ENCODE measurements around the gene MAP3K7CL.
"Not testable (repeated sequence)": the region's sequence is repeated elsewhere in the genome, so short reads cannot be mapped to it uniquely, and the experiment has no call there.

MAP3K7CL gene

DNA sequence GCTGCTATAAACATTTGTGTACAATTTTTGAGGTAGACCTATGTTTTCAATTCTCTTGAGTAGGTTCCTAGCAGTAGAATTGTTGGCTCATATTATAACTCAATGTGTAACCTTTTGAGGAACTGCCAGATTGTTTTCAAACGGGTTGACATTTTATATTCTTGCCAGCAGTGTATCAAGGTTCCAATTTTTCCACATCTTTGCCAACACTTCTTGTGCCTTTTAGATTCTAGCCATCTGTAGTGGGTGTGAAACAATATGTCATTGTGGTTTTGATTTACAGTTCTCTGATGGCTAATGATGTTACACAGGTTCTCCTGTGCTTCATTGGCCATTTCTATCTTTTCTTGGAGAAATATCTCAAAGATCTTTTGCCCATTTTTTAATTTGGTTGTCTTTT, 36.4 kb downstream of the MAP3K7CL start:
- no peak for DNase-seq (ENCODE audit: low read depth, low spot score)

DNA sequence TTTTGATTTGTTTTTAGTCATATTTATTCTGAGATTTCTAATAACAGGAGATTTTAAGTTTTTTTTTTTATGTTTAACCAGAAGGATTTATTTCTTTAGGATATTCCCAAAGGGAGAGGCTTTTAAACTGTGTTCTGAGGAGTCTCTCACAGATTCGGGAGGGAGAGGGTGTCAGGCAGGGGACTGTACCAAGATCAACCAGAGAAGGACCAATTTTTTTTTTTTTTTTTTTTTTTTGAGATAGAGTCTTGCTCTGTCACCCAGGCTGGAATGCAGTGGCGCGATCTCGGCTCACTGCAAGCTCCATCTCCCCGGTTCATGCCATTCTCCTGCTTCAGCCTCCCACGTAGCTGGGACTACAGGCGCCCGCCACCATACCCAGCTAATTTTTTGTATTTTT, 37.0 kb downstream of the MAP3K7CL start:
- not testable (repeated sequence) for DNase-seq (ENCODE audit: low read depth, low spot score)

DNA sequence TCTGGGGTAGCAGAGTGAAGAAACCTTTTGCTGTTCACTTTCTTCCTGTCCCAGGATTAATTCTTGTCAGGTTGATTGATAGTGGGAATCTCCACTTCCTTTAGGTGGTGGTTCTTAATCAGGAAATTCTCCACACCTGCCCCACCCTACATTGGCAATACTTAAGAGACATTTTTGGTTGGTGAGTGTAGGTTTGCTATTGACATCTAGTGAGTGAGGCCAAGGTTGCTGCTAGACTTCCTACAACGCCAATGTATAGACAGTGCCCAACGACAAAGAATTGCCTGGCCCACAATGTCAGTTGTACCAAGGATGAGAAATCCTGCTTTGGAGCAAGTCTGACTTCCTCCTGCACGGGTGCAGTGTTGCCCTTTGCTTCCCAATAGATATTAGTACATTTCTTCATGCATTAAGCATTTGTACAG, 38.5 kb downstream of the MAP3K7CL start:
- DNase-seq (ENCODE audit: low read depth, low spot score): no peak

DNA sequence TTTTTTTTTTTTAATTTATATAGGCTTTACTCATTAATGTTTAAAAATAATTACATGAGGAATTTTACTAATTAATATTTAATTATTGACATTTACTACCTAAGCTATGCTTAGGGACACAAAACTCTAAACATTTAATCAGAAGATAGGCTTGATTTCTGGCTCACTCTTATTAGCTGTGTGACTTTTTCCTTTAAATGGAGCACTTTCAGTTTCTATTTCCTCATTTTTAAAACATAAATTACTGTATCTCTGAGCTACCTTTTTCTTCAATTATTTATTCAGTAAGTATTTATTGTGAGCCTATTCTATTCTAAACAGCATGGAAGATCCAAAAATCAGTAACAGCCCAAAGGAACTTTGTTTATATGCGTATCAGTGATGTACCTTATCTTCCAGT, 40.5 kb downstream of the MAP3K7CL start:
- no peak for DNase-seq (ENCODE audit: low read depth, low spot score)

DNA sequence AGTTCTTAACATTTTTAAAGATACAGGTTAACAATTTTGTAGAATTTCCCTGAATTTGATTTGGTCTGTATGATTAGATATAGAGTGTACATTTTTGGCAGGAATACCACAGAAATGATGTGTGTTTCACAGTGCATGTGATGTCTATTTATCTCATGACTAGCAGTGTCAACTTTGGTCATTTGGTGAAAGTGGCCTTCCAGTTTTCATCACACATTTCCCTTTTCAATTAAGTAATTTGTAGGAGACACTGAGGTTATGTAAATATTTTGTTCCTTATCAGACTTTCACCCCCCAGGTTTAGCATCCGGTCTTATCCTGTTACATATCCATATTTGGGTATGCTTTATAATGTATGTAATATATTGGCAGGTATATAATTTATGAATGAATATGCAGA, 41.8 kb downstream of the MAP3K7CL start:
- DNase-seq (ENCODE audit: low read depth, low spot score): no peak

DNA sequence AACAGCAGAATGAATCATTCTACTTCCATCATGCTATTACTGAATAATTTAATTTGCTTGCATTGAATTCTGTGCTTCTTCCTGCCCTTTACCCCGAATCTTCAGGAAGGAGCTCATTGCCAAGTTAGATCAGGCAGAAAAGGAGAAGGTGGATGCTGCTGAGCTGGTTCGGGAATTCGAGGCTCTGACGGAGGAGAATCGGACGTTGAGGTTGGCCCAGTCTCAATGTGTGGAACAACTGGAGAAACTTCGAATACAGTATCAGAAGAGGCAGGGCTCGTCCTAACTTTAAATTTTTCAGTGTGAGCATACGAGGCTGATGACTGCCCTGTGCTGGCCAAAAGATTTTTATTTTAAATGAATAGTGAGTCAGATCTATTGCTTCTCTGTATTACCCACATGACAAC, 44.2 kb downstream of the MAP3K7CL start:
- DNase-seq (ENCODE audit: low read depth, low spot score): no peak

DNA sequence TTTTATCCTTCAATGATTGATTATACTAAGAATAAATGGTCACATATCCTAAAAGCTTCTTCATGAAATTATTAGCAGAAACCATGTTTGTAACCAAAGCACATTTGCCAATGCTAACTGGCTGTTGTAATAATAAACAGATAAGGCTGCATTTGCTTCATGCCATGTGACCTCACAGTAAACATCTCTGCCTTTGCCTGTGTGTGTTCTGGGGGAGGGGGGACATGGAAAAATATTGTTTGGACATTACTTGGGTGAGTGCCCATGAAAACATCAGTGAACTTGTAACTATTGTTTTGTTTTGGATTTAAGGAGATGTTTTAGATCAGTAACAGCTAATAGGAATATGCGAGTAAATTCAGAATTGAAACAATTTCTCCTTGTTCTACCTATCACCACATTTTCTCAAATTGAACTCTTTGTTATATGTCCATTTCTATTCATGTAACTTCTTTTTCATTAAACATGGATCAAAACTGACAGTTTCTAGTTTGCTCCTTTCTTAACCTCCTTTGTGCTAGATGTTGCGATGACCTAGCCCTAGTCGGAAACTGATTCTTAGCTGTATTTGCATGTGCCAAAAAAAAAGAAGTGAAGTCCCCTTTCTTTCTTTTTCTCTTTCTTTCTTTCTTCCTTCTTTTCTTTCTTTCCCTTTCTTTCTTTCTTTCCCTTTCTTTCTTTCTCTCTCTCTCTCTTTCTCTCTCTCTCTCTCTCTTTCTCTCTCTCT, 45.1 kb downstream of the MAP3K7CL start:
- no peak for DNase-seq (ENCODE audit: low read depth, low spot score)

DNA sequence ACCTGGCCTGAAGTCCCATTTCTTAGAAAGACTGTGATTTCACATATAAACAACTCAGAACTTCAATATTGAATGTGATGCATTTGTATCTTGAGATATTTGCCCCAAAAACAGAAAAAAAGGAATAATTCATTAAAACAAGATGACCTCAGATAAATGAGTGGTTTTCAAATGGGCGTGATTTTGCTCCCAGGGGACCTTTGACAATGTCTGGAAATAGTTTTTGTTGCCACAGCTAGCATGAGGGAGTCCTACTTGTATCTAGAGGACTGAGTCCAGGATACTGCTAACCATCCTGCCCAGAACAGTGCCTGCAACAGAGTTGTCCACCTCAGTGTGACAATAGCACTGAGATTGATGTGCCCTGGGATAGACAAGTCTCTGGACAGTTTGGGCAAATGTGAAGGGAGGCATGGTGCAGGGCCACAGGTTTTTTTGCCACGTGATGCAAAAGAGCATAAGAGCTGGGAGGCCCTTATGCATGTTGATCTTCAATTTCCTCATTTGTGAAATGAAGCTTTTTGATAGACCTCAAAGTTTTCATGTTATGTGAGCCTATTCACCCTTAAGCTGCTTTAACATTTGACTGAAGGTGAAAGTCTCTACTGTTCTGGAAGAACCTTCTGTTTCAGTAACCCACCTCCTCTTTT, 46.2 kb downstream of the MAP3K7CL start:
- DNase-seq (ENCODE audit: low read depth, low spot score): no peak

DNA sequence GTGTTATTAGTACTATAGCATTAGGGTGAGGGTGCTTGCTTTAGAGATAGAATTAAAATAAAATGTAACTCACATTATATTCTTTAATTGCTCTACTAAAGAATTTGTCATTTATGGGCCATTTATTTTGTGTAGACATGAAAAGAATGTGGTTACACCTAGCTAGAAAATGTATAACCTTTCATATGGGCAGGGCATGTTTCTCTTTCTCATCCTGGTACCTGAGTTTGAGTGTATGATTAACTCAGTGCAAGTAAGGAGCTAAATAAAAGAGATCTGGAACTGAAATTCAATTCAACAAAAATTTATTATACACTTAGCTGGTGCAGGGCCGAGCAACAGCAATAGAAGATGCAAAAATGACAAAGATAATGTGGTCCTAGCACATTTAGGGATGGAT, 47.4 kb downstream of the MAP3K7CL start:
- no peak for DNase-seq (ENCODE audit: low read depth, low spot score)

DNA sequence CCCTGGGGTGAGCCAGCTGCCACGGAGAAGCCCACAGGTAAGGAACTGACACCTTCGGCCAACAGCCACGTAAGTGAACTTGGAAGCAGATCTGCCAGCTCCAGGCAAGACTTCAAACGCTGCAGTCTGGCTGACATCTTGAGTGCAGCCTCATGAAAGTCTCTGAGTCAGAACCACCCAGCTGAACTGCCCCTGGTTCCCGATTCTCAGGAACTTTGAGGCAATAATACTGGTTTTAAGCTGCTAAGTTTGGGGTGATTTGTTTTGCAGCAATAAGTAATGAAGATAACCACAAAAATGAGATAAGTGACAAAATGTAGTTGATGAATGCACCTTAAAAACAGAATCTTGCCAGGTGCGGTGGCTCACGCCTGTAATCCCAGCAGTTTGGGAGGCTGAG, 48.5 kb downstream of the MAP3K7CL start:
- DNase-seq (ENCODE audit: low read depth, low spot score): no peak

DNA sequence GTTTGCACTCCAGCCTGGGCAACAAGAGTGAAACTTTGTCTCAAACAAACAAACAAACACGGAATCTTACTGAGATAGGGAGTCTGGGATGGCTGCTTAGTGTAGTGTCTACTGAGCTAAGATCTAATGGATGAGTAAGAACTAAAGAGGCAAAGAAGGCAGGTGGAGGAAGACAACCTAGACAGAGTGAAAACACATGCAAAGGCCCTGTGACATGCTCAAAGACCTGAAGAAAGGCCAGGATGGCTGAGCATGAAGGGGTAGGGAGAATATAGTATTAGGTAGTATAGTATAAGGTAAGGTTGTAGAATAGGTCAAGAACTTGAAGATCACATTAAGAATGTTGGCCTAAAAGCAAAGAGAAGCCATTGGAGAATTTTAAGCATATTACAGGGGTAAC, 49.1 kb downstream of the MAP3K7CL start:
- no peak for DNase-seq (ENCODE audit: low read depth, low spot score)

DNA sequence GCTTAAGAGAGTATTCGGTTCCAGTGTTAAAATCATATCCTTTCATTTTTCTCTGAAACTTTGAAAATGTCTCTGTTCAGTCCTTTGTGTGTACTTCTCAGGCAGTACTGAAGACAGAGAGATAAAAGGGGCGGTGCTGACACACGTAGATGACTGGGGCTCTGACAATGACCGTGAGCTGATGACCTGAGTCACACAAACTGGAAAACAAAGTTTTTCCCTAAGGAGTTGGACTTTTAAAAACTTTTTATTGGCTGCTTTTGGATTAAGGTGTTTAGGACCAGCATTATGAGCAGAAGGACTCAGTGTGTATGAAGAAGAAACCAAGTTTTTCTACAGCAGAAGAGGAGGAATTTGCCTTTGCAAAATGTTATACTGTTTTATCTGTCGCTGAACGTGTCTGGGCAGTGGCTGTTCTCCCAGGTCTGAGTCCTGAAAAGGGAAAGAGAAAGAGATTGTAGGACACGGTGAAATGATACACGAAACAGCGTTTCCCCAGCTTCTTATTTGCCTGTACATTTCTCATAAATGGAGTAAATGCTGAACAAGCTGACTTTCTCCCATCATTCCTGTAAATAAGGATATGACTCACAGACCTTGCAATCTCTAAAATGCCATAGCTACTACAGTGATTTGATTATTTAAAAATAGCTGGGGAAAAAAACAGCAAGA, 51.5 kb downstream of the MAP3K7CL start:
- DNase-seq (ENCODE audit: low read depth, low spot score): no peak

DNA sequence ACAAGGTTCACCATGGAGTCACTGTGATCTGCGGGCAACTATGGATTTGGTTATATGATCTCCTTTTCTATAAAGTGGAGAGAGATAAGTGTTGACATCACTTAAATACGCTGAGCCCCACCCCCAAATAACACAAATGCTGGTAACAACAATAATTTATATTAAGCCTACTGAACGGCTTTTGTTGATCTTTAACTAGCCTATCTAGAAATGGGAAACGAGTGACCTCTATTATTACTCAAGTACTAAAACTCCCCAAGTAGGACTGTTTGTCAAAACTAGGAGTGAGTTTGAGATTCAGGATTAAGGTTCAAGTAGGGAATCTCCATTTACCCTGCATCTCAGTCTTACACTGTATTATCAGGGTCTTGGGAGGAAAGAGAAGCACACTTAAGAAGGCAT, 52.2 kb downstream of the MAP3K7CL start:
- no peak for DNase-seq (ENCODE audit: low read depth, low spot score)

DNA sequence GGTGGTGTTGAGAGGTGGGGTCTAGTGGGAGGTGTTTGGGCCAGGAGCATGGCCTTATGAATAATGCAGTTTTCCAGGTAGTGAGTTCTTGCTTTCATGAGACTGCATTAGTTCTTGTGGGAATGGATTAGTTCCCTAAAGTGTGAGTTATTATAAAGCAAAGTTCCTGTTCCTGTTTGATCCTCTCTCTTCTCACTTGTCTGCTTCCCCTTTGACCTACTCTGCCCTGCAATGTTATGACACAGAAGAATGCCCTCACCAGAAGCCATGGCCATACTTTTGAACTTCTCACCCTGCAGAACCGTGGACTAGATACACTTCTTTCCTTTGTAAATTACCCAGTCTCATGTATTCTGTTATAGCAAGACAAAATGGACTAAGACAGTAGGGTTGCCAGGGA, 53.6 kb downstream of the MAP3K7CL start:
- DNase-seq (ENCODE audit: low read depth, low spot score): no peak

DNA sequence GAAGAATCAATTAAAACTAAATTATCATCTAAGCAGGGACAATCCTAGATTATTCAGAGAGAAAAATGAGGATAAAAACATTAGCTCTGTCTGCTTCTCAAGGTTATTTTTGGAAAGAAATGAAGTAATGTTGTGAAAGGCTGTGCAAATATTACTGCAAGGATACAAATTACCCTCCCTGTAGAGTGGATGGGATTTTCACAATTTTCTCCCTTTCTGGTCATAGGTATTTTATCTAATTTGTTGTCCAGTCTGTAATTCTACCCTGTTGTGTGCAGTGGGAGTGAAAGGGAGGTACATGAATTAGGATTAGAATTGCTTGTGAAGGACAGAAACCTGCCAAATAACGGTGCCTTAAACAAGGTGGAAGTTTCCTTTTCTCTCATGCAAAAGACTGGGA, 54.7 kb downstream of the MAP3K7CL start:
- no peak for DNase-seq (ENCODE audit: low read depth, low spot score)

DNA sequence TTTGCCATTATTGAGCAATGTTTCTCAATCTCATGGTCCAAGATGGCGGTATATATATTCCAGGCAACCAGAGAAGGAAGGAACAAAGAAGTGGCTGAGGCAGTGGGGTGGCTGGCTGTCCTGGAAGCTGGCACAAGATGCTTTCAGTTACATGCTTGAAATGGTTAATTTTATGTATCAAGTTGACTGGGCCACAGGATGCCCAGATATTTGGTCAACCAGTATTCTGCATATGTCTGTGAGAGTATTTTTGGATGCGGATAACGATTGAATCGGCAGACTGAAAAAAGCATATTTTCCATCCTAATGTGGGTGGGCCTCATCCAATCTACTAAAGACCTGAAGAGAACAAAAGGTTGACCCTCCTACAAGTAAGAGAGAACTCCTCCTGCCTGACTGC, 55.2 kb downstream of the MAP3K7CL start:
- no peak for DNase-seq (ENCODE audit: low read depth, low spot score)

DNA sequence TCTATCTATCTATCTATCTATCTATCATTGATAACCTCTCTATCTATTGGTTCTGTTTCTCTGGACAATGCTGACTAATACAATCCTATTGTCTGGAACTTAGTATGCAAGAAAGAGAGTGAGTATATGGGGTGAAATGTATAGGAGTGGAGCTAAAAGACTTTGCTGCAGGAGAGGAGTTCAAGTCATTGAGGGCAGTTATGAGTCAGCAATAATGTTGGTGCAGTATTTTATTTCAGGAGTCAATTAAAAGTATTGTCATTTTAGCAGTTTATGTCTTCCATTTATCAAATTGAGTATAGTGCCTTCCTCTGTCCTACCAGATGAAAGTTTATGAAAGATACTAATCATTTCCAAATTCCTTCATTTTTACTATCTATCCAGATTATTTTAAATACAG, 55.8 kb downstream of the MAP3K7CL start:
- no peak for DNase-seq (ENCODE audit: low read depth, low spot score)

DNA sequence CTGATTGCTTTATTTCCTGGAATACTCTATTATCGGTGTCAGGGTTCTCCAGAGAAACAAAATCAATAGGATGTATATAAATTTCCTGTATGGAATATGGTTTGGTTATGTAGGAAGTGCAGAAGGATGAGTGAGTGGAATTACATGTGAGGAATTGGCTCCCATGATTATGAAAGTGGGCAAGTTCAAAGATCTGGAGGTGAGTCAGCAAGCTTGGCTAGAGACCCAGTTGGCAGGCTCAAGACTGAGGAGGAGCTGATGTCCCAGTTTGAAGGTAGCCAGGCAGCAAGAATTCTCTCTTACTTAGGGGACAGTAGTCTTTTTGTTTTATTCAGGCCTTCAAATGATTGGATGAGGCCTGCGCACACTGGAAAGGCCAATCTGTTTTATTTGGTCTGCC, 57.5 kb downstream of the MAP3K7CL start:
- DNase-seq (ENCODE audit: low read depth, low spot score): no peak

DNA sequence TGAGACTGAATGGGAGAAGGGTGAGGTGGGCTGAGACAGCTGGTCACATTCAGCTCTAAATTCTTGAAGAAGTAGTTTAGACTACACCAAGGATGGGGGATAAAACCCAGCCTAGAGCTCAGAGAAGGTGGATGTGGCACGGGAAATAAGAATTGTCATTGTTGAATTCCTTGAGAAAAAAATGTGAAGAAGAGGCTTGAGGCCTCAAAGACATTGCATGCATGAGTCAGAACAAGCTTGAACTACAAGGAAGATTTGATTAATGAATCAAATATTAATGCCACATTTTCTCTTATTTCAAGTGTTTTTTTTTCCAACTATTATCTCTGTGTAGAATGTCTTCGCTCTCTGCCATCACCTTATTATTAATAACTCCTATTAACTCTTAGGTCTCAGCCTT, 58.9 kb downstream of the MAP3K7CL start:
- no peak for DNase-seq (ENCODE audit: low read depth, low spot score)

DNA sequence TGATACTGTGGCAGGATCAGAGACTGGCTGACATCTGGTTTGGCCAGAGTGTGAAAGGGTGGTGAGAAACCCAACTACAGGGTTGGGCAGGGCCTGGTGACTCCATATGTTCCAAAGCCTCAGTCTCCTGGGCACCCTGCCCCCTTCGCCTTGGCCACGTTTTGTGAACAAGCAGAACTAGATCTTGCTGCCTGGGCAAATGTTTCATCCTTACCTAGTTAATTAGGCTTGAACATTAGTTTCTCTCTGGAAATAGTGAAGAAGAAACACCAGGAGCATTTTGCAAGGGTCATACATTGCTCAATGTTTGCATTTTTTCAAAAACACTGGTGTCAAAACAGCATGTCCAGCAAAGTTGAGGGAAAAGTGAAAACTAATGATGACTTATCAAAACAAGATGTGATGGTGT, 60.5 kb downstream of the MAP3K7CL start:
- DNase-seq (ENCODE audit: low read depth, low spot score): no peak

DNA sequence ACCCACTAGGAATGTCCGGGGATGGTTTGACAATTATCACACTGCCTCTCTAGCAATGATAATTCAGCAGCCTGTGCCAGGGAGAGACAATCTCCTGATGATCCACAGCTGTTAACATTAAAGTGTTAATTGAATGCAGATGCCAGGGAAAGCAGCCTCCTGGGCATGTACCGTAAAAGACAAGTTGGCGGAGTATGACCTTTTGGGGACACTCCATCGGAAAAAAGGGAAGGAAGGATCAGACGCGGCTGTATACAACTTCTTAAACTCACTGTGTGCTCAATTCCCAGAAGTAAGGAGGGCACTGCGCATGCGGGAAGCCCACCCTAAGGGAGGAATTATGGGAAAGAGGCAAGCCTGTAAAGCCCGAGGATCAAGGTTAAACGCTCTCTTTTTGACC, 62.6 kb downstream of the MAP3K7CL start:
- DNase-seq (ENCODE audit: low read depth, low spot score): no peak

DNA sequence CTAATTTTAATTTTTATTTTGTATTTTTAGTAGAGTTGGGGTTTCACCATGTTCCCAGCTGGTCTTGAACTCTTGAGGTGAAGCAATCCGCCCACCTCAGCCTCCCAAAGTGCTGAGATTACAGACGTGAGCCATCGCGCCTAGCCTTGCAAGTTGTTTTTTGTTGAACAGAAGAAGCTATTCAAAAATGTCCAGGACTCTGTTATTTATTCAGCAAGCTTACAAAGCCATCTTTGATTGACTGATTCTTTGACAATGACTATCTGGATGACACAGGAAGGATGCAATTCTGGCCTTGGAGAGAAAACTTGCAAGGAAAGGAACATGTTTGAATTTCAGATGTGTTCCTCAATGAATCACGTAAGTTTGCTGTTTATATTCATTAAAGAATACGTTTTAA, 63.5 kb downstream of the MAP3K7CL start:
- DNase-seq (ENCODE audit: low read depth, low spot score): no peak

DNA sequence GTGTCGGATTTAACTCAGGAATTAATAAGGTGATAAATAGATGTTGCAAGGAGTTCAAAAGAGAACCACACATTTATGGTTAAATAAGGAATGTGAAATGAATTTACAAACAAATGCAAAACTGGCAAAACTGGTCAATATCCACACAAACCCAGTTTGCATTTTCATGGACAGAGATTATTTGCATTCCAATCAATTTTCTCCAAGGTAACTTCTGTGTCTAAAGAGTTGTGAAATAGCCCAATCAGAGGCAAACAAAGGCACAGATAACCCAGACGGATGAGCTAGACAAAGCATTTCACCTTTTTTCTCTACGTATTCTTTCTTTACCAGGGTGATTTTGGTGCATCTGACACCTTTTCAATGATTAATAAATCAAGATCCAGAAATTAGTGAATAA, 63.9 kb downstream of the MAP3K7CL start:
- no peak for DNase-seq (ENCODE audit: low read depth, low spot score)

Data from iPS DF 19.7 (cell line).